Liver (tissue), 9 donors: ENCODE measurements around the gene PGAM1. TPM values are rescaled to one million over a fixed set of nuclear protein-coding genes. Genes with fewer than 3 reads are reported as not detected.

Source experiments
- DNase-seq: peaks from one replicate; pipeline ENCODE4 v3.0.0-alpha.2; 2017; ENCODE audit warnings: low spot score
- H3K27ac ChIP-seq, 2 donors: one replicate each; pipeline ENCODE4 v1.7.0; 2013; ENCODE audit warnings: inconsistent platforms in 2 of 2, low read length in 2 of 2, control low read depth in 1 of 2, low read depth in 1 of 2, mild to moderate bottlenecking in 1 of 2
- H3K27me3 ChIP-seq, 4 donors: one replicate each; pipeline versions ENCODE4 v1.6.1 to v1.7.0; 2013; ENCODE audit warnings: low read length in 3 of 4, inconsistent platforms in 1 of 4, mild to moderate bottlenecking in 1 of 4, moderate library complexity in 1 of 4; ENCODE audit not compliant: control insufficient read depth in 4 of 4, insufficient read depth in 4 of 4
- H3K36me3 ChIP-seq, 4 donors: one replicate each; pipeline versions ENCODE4 v1.6.1 to v1.7.0; 2013; ENCODE audit warnings: low read length in 3 of 4, mild to moderate bottlenecking in 3 of 4, low read depth in 1 of 4, moderate library complexity in 1 of 4; ENCODE audit not compliant: control insufficient read depth in 4 of 4, insufficient read depth in 3 of 4
- H3K4me1 ChIP-seq, 4 donors: one replicate each; pipeline versions ENCODE4 v1.6.1 to v1.7.0; 2013; ENCODE audit warnings: low read length in 3 of 4, mild to moderate bottlenecking in 3 of 4, moderate library complexity in 1 of 4; ENCODE audit not compliant: control insufficient read depth in 4 of 4, insufficient read depth in 4 of 4
- H3K4me3 ChIP-seq, 3 donors: one replicate each; pipeline versions ENCODE4 v1.6.1 to v1.7.0; 2013; ENCODE audit warnings: low read length in 3 of 3, control low read depth in 1 of 3, low read depth in 1 of 3, mild to moderate bottlenecking in 1 of 3
- H3K9ac ChIP-seq, 2 donors: one replicate each; pipeline ENCODE4 v1.7.0; 2013; ENCODE audit warnings: low read length in 2 of 2, mild to moderate bottlenecking in 2 of 2, moderate library complexity in 2 of 2, control low read depth in 1 of 2, low read depth in 1 of 2
- H3K9me3 ChIP-seq, 4 donors: one replicate each; pipeline versions ENCODE4 v1.6.1 to v1.7.0; 2013; ENCODE audit warnings: low read length in 3 of 4; ENCODE audit not compliant: control insufficient read depth in 4 of 4
- FOXA1 ChIP-seq: IDR thresholded peaks from 2 replicates; pipeline ENCODE4 v1.6.1; 2016; ENCODE audit warnings: antibody characterized with exemption
- GABPA ChIP-seq, 2 donors: IDR thresholded peaks in 1 of 2; conservative IDR thresholded peaks in 1 of 2; 2 replicates each; pipeline ENCODE4 v1.6.1; 2016; ENCODE audit warnings: antibody characterized with exemption in 2 of 2, mild to moderate bottlenecking in 1 of 2, moderate library complexity in 1 of 2
- HNF4A ChIP-seq, 2 donors: conservative IDR thresholded peaks; 2 replicates each; pipeline ENCODE4 v1.6.1; 2016; ENCODE audit warnings: antibody characterized with exemption in 2 of 2, mild to moderate bottlenecking in 2 of 2
- JUND ChIP-seq, 2 donors: IDR thresholded peaks; 2 replicates each; pipeline ENCODE4 v1.6.1; 2016; ENCODE audit warnings: antibody characterized with exemption in 2 of 2
- NR2F2 ChIP-seq: IDR thresholded peaks from 2 replicates; pipeline ENCODE4 v1.6.1; 2016; ENCODE audit warnings: antibody characterized with exemption
- RXRA ChIP-seq, 2 donors: IDR thresholded peaks; 2 replicates each; pipeline ENCODE4 v1.6.1; 2017 to 2018; ENCODE audit warnings: antibody characterized with exemption in 2 of 2, mild to moderate bottlenecking in 1 of 2
- SP1 ChIP-seq: IDR thresholded peaks from 2 replicates; pipeline ENCODE4 v1.6.1; 2018; ENCODE audit warnings: antibody characterized with exemption, mild to moderate bottlenecking
- TAF1 ChIP-seq: conservative IDR thresholded peaks from 2 replicates; pipeline ENCODE4 v1.6.1; 2016; ENCODE audit warnings: antibody characterized with exemption, mild to moderate bottlenecking
- YY1 ChIP-seq: IDR thresholded peaks from 2 replicates; pipeline ENCODE4 v1.6.1; 2016; ENCODE audit warnings: antibody characterized with exemption, mild to moderate bottlenecking
- WGBS: extraction: QIAGEN DNeasy Blood & Tissue Kit; methylation state at CpG from one replicate; pipeline ENCODE4 v1.1.7; 2013; 5-methylcytosine and 5-hydroxymethylcytosine counted together
- polyA plus RNA-seq, 2 donors: library from polyadenylated mRNA; stranded (reverse) in 1 of 2; unstranded in 1 of 2; fragments of 200-250 nt in 1 of 2; fragments of >200 nt in 1 of 2; fragmentation: Nextera tagmentation in 1 of 2; extraction: Ambion mirVana in 1 of 2; gene quantifications; one replicate each; pipeline versions ENCODE4 v1.2.1 to v1.2.3, GENCODE V29; 2013 to 2015
- total RNA-seq, 2 donors: library from RNA; depleted of rRNA; stranded (reverse); fragments of >200 nt; gene quantifications; one replicate each; pipeline ENCODE4 v1.2.3, GENCODE V29; 2014
- TF ChIP-seq, protein P1 (sequence below): IDR thresholded peaks from 2 replicates; pipeline ENCODE4 v1.6.1; 2016; ENCODE audit warnings: antibody characterized with exemption, mild to moderate bottlenecking
- TF ChIP-seq, protein P2 (sequence below): IDR thresholded peaks from 2 replicates; pipeline ENCODE4 v1.6.1; 2016; ENCODE audit warnings: antibody characterized with exemption
- TF ChIP-seq, protein P3 (sequence below): IDR thresholded peaks from 2 replicates; pipeline ENCODE4 v1.6.1; 2016; ENCODE audit warnings: antibody characterized with exemption
- TF ChIP-seq, protein P4 (sequence below): fragments of 150-350 bp; IDR thresholded peaks from 2 replicates; pipeline ENCODE4 v1.5.1; 2017; ENCODE audit warnings: improper control_type of control experiment, low read depth, low read length; ENCODE audit not compliant: missing input control
- donor health status: healthy.
- donor health status: healthy.
- donor health status: healthy.
- donor health status: healthy.
- donor health status: healthy.

PGAM1 gene
- total and polyA plus RNA-seq, 4 donors: 52.0 to 178 (median 106) TPM

DNA sequence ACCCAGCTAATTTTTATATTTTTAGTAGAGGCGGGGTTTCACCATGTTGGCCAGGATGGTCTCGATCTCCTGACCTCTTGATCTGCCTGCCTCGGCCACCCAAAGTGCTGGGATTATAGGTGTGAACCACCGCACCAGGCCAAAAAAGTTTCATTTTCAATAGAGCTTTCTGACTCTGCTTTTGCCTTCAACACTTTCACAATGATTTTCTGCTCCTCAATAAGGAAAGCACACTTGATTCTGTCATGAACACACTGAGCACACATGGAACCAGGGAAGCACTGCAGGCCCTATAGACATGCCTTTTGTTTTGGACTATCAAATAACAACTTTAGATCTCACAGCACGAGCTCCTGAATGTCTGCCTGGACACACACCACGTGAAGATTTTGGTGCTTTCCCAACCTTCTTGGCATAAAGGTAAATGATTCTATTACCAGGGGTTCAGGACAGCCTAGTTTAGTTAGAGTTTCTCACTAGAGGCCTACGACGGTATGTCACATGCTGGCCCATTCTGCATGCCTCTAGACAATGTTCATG lies 32.9 kb upstream of the PGAM1 start (continued):
- TF ChIP-seq, protein P1, sequence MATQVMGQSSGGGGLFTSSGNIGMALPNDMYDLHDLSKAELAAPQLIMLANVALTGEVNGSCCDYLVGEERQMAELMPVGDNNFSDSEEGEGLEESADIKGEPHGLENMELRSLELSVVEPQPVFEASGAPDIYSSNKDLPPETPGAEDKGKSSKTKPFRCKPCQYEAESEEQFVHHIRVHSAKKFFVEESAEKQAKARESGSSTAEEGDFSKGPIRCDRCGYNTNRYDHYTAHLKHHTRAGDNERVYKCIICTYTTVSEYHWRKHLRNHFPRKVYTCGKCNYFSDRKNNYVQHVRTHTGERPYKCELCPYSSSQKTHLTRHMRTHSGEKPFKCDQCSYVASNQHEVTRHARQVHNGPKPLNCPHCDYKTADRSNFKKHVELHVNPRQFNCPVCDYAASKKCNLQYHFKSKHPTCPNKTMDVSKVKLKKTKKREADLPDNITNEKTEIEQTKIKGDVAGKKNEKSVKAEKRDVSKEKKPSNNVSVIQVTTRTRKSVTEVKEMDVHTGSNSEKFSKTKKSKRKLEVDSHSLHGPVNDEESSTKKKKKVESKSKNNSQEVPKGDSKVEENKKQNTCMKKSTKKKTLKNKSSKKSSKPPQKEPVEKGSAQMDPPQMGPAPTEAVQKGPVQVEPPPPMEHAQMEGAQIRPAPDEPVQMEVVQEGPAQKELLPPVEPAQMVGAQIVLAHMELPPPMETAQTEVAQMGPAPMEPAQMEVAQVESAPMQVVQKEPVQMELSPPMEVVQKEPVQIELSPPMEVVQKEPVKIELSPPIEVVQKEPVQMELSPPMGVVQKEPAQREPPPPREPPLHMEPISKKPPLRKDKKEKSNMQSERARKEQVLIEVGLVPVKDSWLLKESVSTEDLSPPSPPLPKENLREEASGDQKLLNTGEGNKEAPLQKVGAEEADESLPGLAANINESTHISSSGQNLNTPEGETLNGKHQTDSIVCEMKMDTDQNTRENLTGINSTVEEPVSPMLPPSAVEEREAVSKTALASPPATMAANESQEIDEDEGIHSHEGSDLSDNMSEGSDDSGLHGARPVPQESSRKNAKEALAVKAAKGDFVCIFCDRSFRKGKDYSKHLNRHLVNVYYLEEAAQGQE: no peak
- TF ChIP-seq HNF4A (conservative IDR thresholded peaks at IDR 0.05): no peak

DNA sequence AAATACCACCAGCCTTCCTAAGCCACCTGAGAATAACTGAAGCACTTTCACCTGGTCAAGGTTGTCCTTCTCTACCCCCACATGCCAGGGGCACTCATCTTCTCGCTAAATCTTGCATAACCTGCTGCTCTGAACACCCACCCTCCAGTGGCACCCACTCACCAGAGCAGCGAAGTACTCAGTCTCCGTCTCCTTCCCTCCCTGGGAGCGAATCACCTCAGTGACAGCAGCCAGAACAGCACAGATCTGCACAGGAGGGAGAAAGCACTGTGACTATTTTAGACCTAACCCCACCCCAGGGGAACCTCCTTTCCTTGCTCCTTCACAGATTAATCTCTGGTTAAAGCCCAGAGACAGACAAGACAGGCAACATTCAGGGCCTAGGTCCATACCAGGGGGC lies 29.9 kb upstream of the PGAM1 start:
- Histone ChIP-seq H3K27me3 (no peaks in the 10 kb centered on the region), H3K27ac (no peak overlapping the region), H3K9ac (no peak overlapping the region), H3K36me3 (peaks cover 6 to 26% (median 10%) of the 10 kb centered on the region in 4 donors), H3K4me3 (no peak overlapping the region), H3K4me1 (peaks cover 4 to 11% (median 7%) of the 10 kb centered on the region in 4 donors), H3K9me3 (no peaks in the 10 kb centered on the region)
- no peak for TF ChIP-seq FOXA1
- TF ChIP-seq, protein P2, sequence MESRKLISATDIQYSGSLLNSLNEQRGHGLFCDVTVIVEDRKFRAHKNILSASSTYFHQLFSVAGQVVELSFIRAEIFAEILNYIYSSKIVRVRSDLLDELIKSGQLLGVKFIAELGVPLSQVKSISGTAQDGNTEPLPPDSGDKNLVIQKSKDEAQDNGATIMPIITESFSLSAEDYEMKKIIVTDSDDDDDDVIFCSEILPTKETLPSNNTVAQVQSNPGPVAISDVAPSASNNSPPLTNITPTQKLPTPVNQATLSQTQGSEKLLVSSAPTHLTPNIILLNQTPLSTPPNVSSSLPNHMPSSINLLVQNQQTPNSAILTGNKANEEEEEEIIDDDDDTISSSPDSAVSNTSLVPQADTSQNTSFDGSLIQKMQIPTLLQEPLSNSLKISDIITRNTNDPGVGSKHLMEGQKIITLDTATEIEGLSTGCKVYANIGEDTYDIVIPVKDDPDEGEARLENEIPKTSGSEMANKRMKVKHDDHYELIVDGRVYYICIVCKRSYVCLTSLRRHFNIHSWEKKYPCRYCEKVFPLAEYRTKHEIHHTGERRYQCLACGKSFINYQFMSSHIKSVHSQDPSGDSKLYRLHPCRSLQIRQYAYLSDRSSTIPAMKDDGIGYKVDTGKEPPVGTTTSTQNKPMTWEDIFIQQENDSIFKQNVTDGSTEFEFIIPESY: no peak
- no peak for TF ChIP-seq TAF1
- no peak for TF ChIP-seq HNF4A (conservative IDR thresholded peaks at IDR 0.05)
- no peak for TF ChIP-seq RXRA (IDR thresholded peaks at IDR 0.05)
- TF ChIP-seq, protein P3, sequence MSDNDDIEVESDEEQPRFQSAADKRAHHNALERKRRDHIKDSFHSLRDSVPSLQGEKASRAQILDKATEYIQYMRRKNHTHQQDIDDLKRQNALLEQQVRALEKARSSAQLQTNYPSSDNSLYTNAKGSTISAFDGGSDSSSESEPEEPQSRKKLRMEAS: no peak
- TF ChIP-seq, protein P4, sequence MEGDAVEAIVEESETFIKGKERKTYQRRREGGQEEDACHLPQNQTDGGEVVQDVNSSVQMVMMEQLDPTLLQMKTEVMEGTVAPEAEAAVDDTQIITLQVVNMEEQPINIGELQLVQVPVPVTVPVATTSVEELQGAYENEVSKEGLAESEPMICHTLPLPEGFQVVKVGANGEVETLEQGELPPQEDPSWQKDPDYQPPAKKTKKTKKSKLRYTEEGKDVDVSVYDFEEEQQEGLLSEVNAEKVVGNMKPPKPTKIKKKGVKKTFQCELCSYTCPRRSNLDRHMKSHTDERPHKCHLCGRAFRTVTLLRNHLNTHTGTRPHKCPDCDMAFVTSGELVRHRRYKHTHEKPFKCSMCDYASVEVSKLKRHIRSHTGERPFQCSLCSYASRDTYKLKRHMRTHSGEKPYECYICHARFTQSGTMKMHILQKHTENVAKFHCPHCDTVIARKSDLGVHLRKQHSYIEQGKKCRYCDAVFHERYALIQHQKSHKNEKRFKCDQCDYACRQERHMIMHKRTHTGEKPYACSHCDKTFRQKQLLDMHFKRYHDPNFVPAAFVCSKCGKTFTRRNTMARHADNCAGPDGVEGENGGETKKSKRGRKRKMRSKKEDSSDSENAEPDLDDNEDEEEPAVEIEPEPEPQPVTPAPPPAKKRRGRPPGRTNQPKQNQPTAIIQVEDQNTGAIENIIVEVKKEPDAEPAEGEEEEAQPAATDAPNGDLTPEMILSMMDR: no peak
- TF ChIP-seq, protein P1: no peak
- no peak for TF ChIP-seq YY1
- no peak for TF ChIP-seq GABPA (IDR thresholded peaks at IDR 0.05 in 1 of 2, conservative IDR thresholded peaks at IDR 0.05 in 1 of 2)
- no peak for TF ChIP-seq NR2F2
- no peak for TF ChIP-seq SP1
- TF ChIP-seq JUND (IDR thresholded peaks at IDR 0.05): no peak
- whole genome bisulfite sequencing: 93% methylated on average over 4 of the region's 4 CpGs
- DNase-seq: no peak
